Vagina (tissue), 2 donors: Measurements from ENCODE around the gene PTPRG.

Experiments
- POLR2A ChIP-seq, 2 donors: fragments of 450-650 bp; IDR thresholded peaks; one replicate each; pipeline ENCODE4 v1.6.1; 2017; ENCODE audit warnings: antibody characterized with exemption in 2 of 2, mild to moderate bottlenecking in 2 of 2, moderate library complexity in 2 of 2
- POLR2AphosphoS5 ChIP-seq, 2 donors: sonication (generic); formaldehyde crosslinking; IDR thresholded peaks; one replicate each; pipeline ENCODE4 v1.9.0; 2017; ENCODE audit warnings: antibody characterized with exemption in 2 of 2, mild to moderate bottlenecking in 2 of 2, low read depth in 1 of 2; ENCODE audit not compliant: insufficient read depth in 1 of 2
- TF ChIP-seq, protein P1 (sequence below), 3 experiments: fragments of 450-650 bp in 2 of 3; fragments of 200-600 bp in 1 of 3; sonication (generic) in 1 of 3; IDR thresholded peaks; one replicate each; pipeline ENCODE4 v1.5.1; 2017 to 2019; ENCODE audit warnings: antibody characterized with exemption in 3 of 3, mild to moderate bottlenecking in 2 of 3, moderate library complexity in 2 of 3

- TF ChIP-seq, protein P1, sequence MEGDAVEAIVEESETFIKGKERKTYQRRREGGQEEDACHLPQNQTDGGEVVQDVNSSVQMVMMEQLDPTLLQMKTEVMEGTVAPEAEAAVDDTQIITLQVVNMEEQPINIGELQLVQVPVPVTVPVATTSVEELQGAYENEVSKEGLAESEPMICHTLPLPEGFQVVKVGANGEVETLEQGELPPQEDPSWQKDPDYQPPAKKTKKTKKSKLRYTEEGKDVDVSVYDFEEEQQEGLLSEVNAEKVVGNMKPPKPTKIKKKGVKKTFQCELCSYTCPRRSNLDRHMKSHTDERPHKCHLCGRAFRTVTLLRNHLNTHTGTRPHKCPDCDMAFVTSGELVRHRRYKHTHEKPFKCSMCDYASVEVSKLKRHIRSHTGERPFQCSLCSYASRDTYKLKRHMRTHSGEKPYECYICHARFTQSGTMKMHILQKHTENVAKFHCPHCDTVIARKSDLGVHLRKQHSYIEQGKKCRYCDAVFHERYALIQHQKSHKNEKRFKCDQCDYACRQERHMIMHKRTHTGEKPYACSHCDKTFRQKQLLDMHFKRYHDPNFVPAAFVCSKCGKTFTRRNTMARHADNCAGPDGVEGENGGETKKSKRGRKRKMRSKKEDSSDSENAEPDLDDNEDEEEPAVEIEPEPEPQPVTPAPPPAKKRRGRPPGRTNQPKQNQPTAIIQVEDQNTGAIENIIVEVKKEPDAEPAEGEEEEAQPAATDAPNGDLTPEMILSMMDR (IDR thresholded peaks at IDR 0.05): no peak
- TF ChIP-seq POLR2AphosphoS5 (IDR thresholded peaks at IDR 0.05; ENCODE audit: insufficient read depth in 1 of 2, low read depth in 1 of 2) (no peak), POLR2A (IDR thresholded peaks at IDR 0.05) (no peak)
Measured at GRCh38 chr3:61610316-61610715, 48.9 kb downstream of the PTPRG start.
